Stimulated activated CD8-positive, alpha-beta memory T cell treated with anti-CD3 and anti-CD28 coated beads, Interleukin-15, amount 100 ng/mL, for 1 hour (primary cell): ENCODE results near the gene TMEM151A.

Experiments used
- DNase-seq: peaks from one replicate; pipeline ENCODE4 v3.0.0-alpha.2; 2020; ENCODE audit warnings: low read depth

TMEM151A gene

DNA sequence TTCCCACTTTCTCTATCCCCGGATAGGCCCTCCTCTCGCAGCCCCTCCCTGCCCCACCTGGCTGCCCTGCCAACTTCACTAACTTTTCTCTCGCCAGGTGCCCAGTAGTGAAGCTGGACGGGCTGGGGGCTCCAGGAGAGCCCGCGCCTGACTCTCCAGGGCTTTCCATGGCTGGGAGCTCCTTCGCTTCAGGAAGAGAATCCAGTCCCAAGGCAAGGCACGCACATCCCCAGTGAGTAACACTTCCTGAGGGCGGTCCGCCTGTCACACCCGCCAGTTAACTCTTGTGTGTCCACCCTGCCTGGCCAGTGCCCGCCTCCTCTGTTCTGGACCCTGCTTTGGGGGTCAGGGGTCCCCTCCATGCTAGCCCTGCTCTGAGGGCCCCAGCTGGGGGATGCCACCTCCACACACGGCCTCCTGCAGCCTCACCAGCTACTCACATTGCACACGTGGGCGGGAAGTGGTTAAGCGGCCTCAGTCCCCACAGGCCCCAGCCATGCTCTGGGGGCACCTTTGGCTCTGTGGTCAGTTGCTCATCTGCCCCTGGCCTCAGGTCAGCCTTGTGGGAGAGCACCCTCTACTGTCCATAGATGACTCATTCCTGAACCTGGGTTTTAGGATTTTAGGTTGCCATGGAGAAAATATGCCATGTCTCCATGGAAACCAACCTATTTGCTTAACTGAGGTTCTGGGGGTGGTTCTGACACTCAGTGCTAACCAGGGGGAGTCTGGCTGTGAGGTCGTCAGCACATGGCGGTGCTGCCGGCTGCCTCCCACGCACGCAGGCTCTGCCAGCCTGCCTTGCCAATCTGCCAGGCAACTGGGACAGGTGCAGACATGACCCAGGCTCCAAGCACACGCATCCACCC, 44.8 kb downstream of the TMEM151A start, which contains the start of gene RIN1:
Gene RIN1 (minus strand): TSS at position 201 of the 869 bp plus-strand sequence. CDS start 32 bp downstream, at position 169.
- no peak for DNase-seq

DNA sequence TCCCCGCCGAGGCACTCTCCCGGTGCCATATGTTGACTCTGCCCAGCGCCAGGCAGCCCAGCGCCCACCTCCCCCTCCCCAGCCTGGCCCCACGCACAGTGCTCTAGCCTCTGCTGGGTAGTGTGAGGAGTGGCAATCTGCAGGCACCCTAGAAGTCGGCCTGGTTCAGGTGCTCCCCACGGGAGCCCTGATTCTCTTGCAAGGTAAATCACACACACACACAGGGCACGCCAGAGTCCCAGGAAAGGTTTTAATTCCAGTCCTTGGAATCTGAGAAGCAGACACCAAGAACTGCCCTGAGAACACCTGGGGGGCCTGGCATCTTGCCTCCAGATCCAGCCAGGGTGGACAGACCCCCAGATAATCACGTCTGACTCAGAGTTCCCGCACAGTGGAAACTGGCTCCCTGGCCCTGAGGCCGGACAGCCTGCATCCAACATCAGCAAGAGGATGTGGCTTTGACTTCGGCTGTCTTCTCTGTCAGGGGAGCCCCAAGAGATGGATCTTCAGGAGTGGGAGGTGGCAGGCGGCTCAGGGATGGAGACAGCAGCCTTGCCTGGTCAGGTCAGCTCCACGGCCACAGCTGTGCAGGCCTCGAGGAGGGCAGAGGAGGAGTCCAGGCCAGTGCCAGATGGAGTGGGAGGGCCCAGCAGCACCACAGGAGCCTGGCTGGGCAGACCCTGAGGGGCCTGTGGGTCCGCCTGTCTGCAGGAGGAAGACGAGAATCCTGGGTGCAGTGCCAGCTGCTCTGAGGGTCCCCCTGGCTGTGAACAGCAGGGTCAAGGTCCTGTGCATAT, 45.6 kb downstream of the TMEM151A start:
- DNase-seq = no peak

DNA sequence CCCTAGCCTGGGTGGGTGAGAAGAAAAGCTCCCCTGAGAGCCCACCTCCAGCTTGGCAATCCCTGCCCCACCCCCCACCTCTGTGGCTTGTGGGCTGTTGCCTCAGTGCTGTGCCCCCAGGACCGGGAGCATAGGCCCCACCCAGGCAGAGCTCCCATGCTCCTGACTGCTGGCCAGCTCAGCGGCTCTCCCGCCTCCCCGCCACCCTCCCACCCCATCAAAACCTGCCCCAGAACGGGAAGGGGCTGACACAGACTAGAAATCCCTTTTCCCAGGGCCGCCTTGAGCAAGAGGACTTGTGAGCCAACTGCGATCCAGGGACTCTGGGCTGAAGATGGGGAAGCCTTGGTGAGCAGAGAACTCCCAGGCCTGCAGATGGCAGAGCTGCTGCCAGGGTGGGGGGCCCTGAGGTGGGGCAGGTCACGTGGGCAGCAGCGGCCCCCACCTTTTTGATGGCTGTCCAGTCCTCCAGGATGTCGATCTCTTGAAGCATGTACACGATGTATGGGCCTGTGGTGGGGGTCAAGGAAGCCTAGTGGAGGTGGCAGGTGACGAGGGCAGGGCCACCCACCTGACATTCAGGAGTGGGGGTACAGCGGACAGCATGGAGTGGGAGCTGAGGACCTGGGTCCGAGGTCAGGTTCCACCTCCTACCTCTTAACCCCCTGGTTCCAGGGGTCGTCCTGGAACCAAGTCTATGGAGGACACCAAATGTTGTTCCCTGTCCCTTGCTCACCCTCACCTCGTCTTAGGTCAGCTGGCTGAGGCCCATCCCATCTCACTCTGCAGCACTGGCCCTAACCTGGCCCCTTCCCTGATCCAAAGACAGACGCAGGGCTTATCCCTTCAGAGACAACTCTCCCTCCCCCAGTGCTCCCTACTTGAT, 46.8 kb downstream of the TMEM151A start:
- DNase-seq = no peak

DNA sequence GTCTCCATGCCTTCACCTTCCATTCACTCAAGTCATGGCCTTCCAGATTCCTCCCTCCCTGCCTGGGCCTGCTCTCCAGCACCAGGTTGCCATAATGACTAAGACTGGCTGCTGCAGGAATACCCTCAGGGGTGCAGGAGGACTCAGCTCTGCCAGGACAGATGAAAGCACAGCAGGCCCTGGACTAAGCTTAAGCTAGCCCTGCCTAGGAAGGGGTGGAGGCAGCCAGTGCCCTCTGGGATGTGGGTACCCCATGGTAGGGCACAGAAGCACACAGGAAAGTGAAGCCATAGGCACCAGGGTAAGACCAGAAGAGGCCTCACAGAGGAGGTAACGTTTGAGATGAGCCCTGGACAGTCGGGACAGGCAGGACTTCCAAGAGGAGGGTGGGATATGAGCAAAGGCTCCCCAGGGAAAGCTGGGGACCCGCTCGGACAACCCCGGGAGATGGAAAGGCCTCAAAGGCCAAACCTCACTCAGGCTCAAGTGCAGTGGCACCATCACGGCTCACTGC, 47.5 kb downstream of the TMEM151A start:
- no peak for DNase-seq

DNA sequence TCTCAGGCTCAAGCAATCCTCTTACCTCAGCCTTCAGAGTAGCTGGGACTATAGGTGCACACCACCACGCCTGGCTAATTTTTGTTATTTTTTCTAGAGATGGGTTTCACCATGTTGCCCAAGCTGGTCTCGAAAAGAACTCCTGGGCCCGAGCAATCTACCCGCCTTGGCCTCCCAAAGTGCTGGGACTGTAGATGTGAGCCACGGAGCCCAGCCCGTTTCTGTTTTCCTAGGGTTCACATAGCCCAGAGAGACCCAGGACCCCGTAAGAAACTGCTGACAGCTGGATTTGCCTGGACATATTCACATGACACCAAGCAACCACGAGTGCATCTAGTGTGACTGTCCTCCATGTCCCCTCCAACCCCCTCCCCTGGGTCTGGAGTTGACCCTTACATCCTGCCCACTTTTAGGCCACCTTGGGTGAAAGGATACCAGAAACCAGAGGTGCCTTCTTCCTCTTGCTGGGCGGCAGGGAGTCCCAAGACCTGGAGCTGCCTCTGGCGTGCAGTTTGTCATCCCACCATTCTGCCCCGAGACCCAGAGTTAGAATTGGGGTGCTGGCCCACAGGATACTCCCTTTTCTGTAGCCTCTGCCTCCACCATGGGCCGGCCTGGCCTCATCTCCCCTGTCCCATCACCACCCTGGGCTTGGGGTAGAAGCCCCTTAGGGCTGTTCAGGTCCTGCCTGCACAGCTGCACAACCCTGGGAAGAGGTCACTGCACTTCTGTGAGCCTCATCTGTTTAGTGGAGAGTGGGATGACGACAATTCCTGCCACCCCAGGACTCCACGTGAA, 48.2 kb downstream of the TMEM151A start:
- no peak for DNase-seq

DNA sequence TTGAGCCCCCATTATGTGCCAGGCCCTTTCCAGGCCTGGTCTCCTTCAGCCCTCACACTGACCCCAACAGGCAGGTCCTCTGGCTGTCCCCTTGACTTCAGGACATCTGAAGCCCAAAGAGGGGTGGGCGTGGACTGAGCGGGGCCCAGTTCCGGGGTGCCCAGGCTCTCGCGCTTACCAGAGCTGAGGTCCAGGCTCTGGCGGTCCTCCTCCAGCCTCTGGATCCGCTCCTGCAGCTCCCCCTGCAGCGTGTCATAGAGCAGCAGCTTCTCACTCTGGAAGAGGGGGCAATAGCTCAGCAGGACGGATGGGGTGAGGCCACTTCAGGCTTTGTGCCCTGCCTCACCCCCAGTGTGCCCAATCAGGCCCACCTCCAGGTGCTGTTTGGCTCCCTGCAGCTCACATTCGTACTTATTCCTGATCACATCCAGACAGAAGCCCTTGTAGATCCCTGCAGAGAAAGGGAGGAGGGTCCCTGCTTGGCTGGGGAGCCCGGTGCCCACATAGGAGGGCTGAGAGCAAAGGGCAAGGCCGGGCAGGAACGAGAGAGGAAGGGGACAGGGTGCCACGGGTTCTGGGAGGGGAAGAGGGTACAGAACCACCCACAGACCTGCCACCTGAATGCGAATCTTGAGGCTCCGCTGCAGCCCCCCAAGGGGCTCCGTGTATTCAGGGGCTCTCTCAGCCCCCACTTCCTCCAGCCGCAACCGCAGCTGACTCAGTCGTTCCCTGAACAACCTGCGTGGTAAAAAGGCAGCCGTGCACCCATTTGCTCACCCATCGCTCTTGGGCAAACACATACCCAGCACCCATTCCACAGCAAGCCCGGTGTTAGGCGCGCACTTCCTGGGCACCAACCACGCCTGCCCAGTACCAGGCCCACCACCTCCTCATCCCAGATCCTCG, 49.2 kb downstream of the TMEM151A start:
- DNase-seq = no peak

DNA sequence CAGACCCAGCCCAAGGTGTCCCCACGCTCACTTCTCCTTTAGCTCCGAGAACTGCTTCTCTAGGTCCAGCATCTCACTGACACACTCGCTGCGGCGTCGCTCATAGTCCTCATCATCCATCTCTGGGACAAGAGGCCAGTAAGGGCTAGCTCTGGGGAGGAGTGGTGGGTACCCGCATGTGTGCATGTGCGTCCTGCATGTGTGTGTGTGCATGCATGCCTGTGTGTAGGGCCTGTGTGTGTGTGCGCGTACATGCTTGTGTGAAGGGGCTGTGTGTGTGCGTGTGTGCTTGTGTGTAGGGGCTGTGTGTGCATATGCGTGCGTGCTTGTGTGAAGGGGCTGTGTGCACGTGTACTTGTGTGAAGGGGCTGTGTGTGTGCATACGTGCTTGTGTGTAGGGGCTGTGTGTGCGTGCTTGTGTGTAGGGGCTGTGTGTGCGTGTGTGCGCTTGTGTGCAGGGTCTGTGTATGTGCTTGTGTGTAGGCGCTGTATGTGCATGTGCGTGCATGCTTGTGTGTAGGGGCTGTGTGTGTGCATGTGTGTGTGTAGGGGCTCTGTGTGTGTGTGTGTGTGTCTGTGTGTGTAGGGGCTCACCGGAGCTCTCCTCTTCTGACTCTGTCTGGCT, 49.9 kb downstream of the TMEM151A start:
- DNase-seq = no peak

DNA sequence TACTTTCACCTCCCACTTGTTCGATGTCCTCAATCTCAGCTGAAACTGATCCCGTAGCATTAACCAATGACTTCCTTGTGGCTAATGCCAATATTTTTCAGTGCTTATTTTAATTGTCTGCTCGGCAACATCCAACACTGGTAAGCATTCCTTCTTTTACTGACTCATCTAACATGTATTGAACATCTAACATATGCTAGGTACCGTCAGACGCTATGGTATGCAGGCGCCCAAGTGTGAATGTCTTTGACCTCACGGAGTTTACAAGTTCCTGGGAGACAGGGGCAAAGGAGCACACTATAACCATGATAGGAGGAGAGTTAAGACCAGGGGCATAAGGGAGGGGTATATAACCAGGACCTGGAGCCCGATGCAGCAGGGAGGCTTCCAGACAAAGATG, 51.5 kb downstream of the TMEM151A start:
- DNase-seq = no peak

DNA sequence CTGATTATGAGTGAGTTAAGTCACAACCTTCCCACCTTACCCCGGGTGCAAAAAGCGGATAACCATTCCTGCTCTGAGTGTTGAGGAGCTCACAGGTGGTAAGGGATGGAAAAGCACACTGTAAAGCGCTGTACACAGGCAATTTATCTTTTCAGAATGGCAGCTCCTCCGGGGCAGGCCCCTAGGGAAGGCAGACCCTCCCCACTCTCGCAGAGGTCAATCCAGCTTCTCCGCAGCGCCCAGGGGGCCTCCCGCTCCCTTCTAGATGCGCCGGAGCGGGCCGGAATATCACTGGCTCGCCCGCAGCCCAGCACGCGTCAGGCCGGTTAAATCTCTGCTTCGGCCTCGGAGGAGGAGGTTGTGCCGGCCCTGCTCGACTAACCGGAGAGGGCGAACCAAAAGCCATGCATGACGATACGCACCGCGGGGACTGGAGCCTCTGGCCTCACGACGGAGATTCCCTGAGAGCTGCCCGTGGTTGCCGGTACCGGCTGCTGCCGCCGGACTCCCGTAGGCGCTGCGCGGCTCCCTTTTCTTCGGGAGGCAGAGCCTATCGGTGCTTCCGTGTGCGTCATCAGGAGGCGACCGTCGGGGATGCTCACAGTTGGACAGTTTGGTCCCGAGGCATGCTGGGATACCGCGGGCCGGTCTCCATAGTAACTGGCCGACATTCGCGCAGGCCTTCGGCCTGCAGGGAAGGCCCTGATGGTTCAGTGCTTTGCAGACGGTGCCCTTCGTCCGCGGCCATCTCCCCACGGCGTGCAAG, 53.0 kb downstream of the TMEM151A start, which contains the start of gene BRMS1:
Gene BRMS1 (minus strand): TSS at position 555 of the 766 bp plus-strand sequence. CDS start 2,870 bp downstream, outside the sequence.
- DNase-seq = peak; percentile 95

DNA sequence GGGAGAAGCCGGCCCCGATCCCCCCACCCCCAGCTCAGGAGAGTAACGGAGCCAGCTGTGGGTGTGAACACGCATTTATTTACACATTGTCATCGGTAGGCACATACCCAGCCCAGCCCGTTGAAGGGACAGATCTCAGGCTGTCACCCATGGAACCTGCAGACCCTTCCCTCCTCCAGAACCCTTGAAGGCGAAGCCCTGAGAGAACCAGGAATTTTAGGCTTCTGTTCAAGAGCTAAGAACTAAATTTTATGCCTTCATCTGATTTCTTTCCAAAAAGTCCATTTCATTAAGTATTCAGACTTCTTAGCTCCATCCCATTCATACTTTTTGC, 53.6 kb downstream of the TMEM151A start:
- no peak for DNase-seq
